GM12892 (cell line): ENCODE data around the gene POU5F2.

Experiments used
- POLR2A ChIP-seq: IDR thresholded peaks from 2 replicates; pipeline ENCODE4 v1.6.1; 2011; ENCODE audit warnings: low read depth, low read length, control low read depth
- POLR2AphosphoS5 ChIP-seq: IDR thresholded peaks from 2 replicates; pipeline ENCODE4 v1.6.1; 2011; ENCODE audit warnings: low read depth, low read length, control low read depth

- TF ChIP-seq POLR2AphosphoS5 = no peak
- TF ChIP-seq POLR2A = no peak
Observed at GRCh38 chr5:93723005-93723404, 18.4 kb downstream of the POU5F2 start.
